Stimulated activated CD8-positive, alpha-beta memory T cell treated with anti-CD3 and anti-CD28 coated beads, Interleukin-12 subunit alpha, Interleukin-12 subunit beta, amount 100 ng/mL, for 1 hour (primary cell): ENCODE results near the gene HDGFL2.

ENCODE experiments used
- DNase-seq: peaks from one replicate; pipeline ENCODE4 v3.0.0-alpha.2; 2020; ENCODE audit warnings: low read depth

The HDGFL2 gene

DNA sequence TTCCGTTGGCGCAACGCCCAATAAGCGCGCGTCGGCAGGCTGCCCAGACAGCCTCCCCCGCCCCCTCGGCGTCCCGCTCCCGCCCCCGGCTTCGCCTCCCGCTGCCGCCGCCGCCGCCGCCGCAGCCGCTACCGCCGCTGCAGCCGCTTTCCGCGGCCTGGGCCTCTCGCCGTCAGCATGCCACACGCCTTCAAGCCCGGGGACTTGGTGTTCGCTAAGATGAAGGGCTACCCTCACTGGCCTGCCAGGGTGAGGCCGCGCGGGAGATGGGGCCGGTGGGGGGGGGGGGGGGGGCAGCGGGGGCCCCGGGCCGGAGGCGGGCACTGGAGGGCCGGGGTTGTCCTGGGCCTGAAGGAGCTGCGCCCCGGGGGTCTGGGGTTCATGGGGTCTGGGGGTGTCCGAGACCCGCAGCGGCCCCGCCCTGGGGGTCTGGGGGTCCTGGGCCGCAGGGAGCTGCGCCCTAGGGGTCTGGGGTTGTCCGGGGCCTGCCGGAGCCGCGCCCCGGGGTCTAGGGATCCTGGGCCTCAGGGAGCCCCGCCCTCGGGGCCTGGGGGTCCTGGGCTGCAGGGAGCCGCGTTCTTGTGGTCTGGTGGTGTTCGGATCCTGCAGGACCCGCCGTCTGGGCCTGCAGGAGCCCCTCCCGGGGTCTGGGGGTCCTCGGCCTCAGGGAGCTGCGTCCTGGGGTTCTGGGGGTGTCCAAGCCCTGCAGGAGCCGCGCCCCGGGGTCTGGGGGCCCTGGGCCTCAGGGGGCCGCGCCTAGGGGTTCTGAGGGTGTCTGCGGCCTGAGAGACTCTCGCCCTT is at the start of gene HDGFL2:
HDGFL2 (plus strand) TSS at position 124 of the 801 bp plus-strand sequence; CDS start at position 178, 54 bp downstream.
- no peak for DNase-seq

DNA sequence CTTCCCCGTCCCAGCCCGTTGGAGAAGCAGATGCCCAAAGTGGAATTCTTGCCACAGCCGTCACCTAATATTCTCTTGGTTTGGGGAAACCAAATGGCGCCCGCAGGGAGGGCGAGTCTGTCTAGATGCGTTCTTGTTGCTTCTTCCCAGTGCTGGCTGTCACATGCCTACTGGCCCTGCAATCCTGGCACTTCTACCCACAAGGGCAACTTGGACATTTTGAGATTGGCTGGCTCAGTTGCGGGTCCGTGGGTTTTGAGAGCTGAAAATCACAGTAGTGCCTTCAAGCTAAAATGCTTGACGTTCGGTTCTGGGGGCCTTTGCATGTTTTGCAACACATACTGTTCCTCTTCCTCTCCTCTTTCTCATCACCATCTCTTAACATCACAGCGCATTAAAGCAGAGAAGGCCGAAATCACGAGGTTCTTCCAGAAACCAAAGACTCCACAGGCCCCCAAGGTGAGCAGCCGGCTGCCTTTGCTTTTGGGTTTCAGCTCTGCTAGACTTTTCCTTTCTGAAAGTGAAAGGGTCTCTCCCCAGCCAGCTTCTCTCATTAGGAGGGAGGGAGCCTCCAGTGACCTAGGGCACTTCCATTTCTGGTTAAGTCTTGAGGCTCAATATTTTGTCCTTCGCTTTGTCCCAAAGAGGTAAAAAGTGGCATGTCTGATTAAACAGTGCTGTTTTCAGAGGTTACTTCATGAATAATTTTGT is 48.5 kb upstream of the HDGFL2 start:
- no peak for DNase-seq

DNA sequence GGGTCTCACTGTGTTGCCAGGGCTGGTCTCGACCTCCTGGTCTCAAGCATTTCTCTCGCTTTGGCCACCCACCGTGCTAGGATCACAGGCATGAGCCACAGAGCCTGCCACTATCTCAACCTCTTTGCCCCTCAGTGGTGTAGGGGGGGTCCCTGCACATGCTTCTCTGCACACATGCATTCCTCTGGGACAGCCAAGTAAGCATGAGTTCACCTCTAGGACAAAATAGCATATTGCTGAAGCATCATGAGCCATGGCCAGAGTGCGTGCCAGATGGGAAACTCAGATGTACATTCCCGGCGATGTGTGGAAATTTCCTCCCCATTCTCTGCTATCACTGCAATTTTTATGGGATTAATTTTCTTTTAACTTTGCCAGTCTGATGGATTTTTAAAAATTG is 46.6 kb upstream of the HDGFL2 start:
- no peak for DNase-seq

DNA sequence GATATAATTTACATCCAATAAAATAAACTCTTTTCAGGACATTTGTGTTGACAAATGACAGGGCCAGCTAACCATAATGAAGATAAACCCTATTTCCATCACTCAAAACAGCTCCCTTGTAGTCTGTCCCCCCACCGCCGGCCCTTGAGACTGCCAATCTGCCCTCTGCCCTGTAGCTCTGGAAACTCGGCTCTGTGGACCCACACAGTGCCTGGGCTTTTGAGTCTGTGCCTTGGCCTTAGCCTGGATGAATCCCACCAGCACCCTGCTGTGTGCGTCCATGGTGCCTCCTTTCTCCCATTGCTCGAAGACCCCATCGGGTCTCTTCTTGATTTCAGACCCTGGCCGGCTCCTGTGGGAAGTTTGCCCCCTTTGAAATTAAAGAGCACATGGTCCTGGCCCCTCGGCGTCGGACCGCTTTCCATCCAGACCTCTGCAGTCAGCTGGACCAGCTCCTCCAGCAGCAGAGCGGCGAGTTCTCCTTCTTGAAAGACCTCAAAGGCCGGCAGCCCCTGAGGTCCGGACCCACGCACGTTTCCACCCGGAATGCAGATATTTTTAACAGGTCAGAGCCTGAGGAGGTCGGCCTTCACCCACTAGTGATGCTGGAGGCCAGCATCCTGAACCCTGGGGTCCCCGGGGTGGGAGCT is 43.6 kb upstream of the HDGFL2 start:
- DNase-seq, result no peak

DNA sequence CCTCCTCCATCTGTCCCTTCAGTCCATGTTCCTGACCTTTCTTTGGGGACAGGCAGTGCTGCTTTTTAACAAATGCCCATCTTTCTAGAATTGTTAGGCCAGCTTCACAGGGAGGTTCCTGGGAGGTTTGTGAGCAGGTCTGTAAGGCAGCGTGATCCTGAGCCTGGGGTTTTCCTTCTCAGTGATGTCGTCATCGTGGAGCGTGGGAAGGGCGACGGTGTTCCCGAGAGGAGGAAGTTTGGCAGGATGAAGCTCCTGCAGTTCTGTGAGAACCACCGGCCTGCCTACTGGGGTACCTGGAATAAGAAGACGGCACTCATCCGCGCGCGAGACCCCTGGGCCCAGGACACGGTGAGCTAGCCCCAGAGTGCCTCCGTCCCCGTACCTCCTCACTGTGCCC is 42.8 kb upstream of the HDGFL2 start:
- no peak for DNase-seq

DNA sequence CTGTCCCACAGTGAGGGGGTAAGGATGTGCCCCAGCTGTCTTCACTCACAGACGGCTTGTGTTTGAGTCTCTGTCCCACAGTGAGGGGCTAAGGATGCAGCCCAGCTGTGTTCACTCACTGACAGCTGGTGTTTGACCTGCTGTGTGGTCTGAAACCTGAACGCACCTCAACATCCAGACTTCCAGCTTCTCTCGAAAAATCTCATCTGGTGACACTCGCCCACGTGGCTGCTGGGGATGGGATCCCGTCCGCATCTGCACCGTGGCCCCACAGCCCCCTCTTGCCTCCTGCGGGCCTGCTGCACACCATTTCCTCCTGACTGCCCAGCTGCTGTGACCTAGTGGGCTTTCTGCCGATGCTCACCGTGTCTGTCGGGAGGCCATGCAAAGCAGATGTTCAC is 42.3 kb upstream of the HDGFL2 start:
- DNase-seq, result no peak

DNA sequence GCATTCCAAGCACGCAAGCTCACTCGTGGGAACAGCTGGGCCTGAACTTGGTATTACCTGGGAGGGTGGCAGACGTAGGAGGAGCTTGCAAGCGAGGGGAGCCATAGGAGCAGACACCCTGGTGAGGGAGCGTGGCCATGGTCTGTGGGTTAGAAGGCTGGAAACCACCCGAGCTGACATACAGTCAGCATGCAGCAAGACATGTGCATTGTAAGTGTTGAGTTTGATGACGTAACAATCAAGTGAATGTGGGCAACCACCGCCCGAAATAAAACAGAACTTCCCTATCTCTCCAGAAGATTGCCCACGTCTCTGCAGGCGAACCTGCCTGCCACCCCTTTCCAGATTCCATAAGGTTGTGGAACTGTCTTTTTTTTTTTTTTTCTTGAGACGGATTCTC is 41.3 kb upstream of the HDGFL2 start:
- no peak for DNase-seq

DNA sequence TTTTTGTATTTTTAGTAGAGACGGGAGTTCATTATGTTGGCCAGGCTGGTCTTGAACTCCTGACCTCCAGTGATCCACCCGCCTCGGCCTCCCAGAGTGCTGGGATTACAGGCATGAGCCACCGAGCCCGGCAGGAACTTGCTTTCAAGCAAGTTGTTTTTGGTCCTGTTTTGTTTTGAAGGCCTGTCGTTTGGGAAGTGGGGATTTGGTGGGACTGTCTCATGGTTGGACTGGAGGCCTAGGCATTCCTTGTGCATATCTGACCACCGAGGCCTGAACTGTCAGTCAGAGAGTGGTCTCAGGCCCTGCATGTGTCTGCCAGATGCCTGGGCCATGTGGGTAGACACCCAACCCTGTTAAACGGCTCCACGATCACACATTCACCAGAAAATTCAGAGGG is 40.8 kb upstream of the HDGFL2 start:
- DNase-seq, result no peak

DNA sequence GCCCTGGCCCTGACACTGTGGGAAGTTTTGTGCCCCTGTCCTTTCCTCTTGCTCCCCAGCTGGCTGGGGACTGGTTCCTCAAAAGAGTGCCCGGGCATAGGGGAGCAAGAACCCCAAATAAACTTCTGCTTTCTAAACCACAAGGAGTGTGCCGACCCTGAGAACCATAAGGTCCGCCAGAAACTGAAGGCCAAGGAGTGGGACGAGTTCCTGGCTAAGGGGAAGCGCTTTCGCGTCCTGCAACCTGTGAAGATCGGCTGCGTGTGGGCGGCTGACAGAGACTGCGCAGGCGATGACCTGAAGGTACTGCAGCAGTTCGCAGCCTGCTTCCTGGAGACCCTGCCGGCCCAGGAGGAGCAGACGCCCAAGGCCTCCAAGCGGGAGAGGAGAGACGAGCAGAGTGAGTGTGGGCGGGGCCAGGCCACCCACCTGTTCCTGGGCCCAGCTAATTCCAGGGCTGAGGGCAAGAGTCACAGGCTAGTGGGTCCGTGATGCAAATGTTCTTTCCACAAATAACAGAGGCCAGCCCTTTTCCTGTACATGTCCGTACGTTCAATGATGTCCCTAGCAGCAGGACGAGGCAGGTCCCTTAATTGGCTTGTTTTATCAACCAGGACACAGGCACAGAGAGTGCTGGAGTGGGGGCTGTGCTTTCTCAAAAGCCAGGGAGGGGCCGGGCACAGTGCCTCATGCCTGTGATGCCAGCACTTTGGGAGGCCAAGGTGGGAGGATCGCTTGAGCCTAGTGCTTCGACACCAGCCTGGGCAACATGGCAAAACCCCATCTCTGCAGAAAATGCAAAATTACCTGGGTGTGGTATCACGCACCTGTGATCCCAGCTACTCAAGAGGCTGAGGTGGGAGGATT is 40.1 kb upstream of the HDGFL2 start:
- no peak for DNase-seq

DNA sequence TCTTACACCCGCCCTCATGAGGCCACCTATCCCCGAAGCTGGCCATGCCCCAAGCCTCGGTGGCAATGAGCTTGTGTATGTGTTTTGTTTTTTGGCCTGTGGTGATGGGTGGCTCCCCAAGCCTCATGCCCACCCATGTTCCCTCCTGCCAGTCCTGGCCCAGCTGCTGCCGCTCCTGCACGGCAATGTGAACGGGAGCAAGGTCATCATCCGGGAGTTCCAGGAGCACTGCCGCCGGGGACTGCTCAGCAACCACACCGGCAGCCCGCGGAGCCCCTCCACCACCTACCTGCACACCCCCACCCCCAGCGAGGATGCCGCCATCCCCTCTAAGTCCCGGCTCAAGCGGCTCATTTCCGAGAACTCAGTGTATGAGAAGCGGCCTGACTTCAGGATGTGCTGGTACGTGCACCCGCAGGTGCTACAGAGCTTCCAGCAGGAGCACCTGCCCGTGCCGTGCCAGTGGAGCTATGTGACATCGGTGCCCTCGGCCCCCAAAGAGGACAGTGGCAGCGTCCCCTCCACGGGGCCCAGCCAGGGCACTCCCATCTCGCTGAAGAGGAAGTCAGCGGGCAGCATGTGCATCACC is 39.1 kb upstream of the HDGFL2 start:
- DNase-seq, result no peak

DNA sequence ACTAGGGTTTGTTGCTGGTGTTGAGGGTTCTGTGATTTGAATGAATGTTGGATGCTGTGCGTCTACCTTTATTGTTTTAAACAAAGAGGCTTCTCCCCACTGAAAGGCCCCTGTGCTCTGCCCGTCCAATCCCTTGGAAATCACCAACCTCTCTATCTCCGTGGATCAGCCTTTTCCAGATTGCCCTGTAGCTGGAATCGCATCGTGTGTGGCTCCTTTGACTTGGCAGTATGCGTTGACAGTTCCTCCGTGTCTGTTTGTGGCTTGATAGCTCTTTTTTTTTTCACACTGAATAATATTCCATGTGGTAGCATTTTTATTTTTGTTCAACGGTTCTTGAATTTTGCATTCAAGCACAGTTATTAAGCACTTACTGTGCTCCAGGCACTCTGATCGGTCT is 37.7 kb upstream of the HDGFL2 start:
- DNase-seq, result no peak

DNA sequence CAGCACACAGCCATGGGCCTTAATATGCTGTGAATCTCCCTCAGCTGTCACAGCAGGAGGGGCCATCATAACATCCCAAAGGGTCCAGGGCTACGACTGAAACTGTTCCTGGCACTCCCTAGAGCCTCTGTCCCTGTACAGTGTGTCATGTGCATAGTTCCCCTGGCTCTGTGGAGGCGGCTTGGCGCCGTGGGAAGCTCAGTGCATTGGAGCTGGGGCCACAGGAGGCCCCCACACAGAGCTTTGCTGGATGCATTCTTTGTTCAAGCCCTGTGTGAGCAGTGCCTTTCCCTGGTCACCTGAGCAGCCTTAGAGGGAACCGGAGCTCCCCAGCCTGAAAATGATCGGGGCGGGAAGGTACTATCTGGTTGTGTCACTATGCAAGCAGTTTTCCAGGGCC is 35.9 kb upstream of the HDGFL2 start:
- DNase-seq, result no peak

DNA sequence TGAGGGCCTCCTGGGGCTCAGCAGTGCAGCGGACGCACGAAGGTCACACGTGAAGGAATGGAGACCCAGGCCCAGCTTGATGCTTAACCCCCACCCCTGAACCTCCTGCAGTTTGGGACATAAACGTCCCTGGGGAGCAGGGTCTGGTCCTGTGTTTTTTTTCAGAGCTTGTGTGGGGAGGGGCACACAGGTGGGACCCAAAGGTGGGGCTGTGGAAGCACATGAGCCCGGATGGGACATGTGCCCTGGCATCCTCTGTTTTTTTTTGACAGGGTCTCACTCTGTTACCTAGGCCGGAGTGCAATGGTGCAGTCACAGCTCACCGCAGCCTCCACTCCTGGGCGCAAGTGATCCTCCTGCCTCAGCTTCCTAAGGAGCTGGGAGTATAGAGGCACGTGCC is 35.0 kb upstream of the HDGFL2 start:
- DNase-seq, result no peak

DNA sequence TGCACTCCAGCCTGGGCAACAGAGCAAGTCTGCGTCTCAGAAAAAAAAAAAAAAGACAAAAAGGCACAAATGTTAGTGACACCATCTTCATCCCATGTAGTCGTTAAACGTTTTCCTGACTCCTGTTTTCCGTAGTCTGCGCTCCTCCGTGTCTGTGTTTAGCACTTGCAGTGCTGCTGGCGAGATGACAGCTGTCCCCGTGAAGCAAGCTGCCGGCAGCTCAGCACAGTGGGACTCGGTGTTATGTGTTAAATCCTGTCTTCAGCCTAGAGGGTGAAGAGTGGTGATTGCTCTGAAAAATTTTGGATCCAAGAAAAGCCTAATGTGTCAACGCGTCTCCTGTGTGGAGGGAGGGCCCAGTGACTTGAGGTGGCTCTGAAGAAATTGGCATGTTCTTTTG is 32.9 kb upstream of the HDGFL2 start:
- DNase-seq, result no peak

DNA sequence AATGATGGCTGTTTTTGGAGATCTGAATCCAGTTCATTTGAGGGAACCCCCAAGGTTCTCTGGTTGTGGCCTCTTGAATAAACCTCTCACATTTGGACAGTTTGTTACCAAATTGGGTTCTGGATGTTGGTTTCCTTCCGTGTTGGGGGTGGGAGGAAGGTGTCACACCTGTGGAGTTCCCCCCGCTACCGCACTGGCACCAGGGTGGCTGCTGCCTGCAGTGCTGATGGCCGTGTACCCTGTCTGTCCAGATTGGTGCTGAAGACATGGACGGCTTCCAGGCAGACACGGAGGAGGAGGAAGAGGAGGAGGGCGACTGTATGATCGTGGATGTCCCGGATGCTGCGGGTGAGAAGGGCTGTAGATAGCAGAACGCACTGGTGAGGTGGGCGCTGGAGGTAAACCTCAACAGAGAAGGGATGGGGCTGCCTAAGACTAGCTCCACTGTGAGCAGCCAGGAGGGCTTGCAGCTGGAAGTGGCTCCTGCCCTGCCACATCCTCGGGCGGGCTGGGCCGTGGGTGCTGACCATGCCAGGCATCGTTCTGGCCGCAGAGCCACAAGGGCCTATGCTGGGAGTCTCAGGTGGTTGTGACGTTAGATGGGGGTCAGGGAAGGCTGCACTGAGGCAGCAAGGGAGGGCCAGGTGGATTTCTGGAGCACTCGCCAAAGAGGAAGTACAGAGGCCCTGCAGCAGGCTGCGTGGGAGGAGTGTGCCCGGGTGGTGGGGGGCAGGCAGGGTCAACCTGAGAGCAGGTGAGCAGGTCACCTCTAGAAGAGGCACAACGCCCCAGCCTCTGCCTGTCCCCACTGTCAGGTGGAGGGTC is 29.9 kb upstream of the HDGFL2 start:
- no peak for DNase-seq

DNA sequence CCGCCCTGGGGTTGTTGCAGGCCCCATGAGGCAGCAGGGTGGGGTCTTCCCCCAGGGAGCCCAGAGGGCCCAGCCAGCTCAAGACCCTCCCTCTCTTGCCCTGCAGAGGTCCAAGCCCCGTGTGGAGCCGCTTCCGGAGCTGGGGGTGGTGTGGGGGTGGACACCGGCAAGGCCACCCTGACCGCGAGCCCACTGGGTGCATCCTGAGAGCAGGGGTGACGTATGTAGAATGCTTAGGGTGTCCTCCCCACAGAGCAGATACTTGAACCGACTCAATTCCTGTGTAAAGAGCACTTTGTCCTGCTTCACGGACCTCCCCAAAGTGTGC is 29.3 kb upstream of the HDGFL2 start:
- no peak for DNase-seq

DNA sequence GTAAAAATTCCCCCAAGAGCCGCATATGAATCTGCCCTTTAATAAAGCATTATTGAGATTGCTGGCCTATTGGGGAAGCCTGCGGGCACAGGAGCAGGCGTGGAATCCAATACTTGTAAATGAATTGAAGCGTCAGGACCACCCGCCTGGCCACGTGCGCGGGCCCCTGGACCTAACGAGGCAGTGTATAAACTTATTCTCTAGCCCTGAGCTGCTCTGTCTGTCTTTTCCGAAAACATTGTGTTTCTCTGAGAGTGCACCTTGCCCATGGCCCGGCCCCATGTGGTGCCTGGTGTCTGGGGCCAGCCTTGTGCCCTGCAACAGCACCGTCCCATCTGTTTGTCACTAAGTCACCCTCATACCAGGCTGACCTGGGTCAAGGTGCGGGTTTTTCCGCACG is 28.9 kb upstream of the HDGFL2 start:
- no peak for DNase-seq

DNA sequence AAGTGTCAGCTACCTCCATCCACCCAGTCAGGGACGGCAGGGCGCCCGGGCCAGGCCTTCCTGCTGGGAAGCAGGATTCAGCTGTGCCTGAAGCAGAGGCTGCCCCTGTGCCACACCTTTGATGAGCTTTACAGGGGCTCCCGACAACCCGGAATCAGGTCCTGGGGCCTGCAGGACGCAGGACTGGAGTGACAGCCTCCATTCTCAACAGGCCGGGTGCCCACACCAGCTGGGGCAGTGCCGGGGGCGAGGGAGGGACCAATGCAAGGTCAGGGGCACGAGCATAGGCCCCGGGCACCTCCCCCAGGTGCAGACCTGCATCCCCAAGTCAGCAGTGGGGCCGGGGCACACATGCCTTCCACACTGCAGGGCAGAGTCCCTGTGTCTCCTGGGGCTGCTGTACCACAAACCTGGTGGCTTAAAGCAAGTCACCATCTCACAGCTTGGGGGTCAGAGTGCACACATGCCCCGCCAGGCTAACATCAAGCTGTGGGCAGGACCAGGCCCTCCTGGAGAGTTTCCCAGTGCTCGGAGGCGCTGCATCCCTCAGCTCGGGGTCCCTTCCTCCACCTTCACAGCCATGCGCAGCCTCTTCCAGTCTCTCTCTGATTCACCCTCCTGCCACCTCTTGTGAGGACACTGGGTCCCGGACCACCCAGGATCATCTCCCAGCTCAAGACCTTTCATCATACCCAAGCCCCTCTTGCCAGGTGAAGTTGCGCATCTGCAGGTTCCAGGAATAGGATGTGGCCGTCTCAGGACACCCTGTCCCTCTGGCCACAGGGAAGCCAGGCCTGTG is 27.9 kb upstream of the HDGFL2 start:
- no peak for DNase-seq

DNA sequence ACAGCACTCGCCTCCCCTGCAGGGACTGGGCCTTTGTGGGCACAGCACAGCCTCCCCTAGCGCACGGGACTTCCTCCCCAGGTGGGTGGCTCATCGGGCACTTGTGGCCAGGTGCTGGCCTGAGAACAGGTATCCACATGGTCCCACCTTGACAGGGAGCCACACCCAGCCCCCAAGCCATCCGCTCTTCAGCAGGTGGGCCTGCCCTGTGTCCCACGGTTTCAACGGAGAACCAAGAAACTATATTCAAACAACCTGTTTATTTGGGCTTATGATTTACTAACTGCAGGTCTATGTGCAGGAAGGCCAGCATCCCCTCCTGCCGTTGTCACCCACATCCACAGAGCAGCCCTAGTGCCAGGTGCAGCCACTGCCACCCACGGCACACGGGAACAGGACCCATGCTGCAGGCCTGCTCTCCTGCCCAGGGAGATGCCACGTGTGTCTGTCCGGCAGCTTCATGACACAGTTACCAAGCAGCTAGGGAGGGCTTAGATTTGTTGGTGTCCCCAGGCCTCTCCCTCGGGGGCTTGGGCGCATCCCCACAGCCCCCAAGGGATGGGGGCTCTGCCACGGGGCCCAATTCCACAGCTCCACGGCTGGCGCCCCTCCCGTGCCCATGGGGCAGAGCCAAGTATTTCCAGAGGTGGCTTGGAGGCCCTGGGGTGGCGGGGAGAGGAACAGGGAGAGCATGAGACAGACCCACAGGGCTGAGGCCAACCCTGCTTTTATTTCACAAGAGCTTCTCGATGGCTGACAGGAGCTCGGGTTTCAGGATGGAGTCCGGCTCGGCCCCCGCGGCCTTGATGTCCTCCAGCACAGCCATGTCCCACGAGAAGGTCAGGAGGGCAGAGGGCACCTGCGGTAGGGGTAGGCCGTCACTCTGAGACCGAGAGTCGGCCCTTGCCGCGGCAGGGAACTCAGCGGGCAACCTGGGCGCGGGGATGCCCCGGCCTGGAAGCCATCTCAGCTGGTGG is 27.0 kb upstream of the HDGFL2 start:
- no peak for DNase-seq
